Left lung (tissue), 10 donors: Measurements from ENCODE around the gene MUC21. TPM values are rescaled to one million over a fixed set of nuclear protein-coding genes. Genes with fewer than 3 reads are reported as not detected.
"Not testable (repeated sequence)": the region's sequence is repeated elsewhere in the genome, so short reads cannot be mapped to it uniquely, and the experiment has no call there.

Source experiments
- ATAC-seq: fragments of 200-7000 bp; cut with Tn5 transposase; one replicate; pipeline ENCODE4 v1.9.1; 2020; ENCODE audit warnings: moderate library complexity
- DNase-seq, 4 donors: peaks; one replicate each; pipeline ENCODE4 v3.0.0-alpha.2; 2013 to 2020
- H3K27ac ChIP-seq, 2 donors: fragments of 200-600 bp; sonication (generic) in 1 of 2; one replicate each; pipeline versions ENCODE4 v1.5.0 to v1.8.0; 2020 to 2021
- H3K27me3 ChIP-seq, 2 donors: fragments of 200-600 bp; sonication (generic) in 1 of 2; one replicate each; pipeline versions ENCODE4 v1.5.0 to v1.8.0; 2020 to 2021
- H3K36me3 ChIP-seq, 2 donors: fragments of 200-600 bp; sonication (generic) in 1 of 2; one replicate each; pipeline versions ENCODE4 v1.5.0 to v1.8.0; 2020 to 2021
- H3K4me1 ChIP-seq, 2 donors: fragments of 200-600 bp; one replicate each; pipeline ENCODE4 v1.8.0; 2021
- H3K4me3 ChIP-seq, 2 donors: fragments of 200-600 bp; sonication (generic) in 1 of 2; one replicate each; pipeline versions ENCODE4 v1.5.0 to v1.8.0; 2020 to 2021; ENCODE audit warnings: mild to moderate bottlenecking in 1 of 2
- H3K9me3 ChIP-seq, 2 donors: fragments of 200-600 bp; sonication (generic) in 1 of 2; one replicate each; pipeline versions ENCODE4 v1.5.0 to v1.8.0; 2020 to 2021
- intact Hi-C, 2 donors: fragments of 100-400 bp; cut with DNase I; formaldehyde crosslinking; loops; one replicate each; pipeline versions ENCODE4 v1.11.2 to v1.14.2; 2022
- polyA plus RNA-seq, 6 donors: library from polyadenylated mRNA; unstranded; fragments of 120-200 nt; gene quantifications; one replicate each; pipeline ENCODE4 v1.2.1, GENCODE V29; 2013; ENCODE audit not compliant: insufficient read length in 6 of 6
- total RNA-seq, 2 donors: library from RNA; stranded (reverse); fragmentation: NEBNext Ultra II Directional; extraction: Animal tissue kit (Norgen Biotek cat#: 25700); gene quantifications; one replicate each; pipeline ENCODE4 v1.2.1, GENCODE V29; 2021
- TF ChIP-seq, protein P1 (sequence below), 2 donors: fragments of 200-600 bp; sonication (generic) in 1 of 2; IDR thresholded peaks; one replicate each; pipeline versions ENCODE4 v1.5.0 to v1.8.0; 2021; ENCODE audit warnings: antibody characterized with exemption in 2 of 2
- donor health status: DM: no; HTN: yes; CAD: no.
- donor health status: DM: no; HTN: no; CAD: no.

MUC21 gene
- total and polyA plus RNA-seq, 8 donors, result 0.04 to 9.5 (median 4.3) TPM; not detected in 4

DNA sequence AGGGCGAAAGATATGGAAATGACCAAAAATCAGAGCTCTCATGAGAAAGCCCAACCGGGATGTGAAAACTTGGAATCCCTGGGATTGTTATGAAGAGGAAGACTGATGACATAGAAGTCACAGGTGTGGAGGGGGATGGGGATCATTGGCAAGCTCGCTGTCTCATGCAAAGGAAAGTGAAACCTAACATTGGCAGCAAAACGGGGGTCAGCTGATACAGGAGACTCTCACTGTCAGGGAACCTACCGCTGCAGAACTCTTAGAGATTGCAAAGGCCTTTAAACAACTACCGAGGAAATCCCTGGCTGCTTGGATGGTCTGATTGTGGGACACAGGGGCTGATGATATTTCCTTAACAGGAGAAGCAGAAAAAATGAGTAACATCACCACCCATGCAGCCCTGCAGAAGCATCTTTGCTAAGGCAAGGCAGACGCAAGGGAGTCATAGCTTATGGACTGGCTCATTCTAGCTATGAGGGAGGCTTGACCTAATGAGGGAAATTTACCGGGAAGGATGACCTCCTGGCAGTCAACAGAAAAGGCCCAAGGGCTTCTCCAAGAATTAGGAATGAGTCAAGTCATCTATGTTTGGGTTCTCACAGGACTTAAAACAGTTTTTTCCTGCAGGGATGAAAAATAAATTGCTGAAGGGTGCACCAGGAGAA, 7.0 kb downstream of the MUC21 start:
- no peak overlapping the region for H3K4me3 ChIP-seq
- no peak for ATAC-seq
- no peaks in the 10 kb centered on the region for H3K27me3 ChIP-seq
- H3K36me3 ChIP-seq, result no peaks in the 10 kb centered on the region
- H3K9me3 ChIP-seq, result no peaks in the 10 kb centered on the region
- intact Hi-C loops, result no loop called here
- H3K4me1 ChIP-seq, result no peaks in the 10 kb centered on the region
- DNase-seq, result no peak
- H3K27ac ChIP-seq, result no peak overlapping the region
- TF ChIP-seq, protein P1, sequence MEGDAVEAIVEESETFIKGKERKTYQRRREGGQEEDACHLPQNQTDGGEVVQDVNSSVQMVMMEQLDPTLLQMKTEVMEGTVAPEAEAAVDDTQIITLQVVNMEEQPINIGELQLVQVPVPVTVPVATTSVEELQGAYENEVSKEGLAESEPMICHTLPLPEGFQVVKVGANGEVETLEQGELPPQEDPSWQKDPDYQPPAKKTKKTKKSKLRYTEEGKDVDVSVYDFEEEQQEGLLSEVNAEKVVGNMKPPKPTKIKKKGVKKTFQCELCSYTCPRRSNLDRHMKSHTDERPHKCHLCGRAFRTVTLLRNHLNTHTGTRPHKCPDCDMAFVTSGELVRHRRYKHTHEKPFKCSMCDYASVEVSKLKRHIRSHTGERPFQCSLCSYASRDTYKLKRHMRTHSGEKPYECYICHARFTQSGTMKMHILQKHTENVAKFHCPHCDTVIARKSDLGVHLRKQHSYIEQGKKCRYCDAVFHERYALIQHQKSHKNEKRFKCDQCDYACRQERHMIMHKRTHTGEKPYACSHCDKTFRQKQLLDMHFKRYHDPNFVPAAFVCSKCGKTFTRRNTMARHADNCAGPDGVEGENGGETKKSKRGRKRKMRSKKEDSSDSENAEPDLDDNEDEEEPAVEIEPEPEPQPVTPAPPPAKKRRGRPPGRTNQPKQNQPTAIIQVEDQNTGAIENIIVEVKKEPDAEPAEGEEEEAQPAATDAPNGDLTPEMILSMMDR (IDR thresholded peaks at IDR 0.05), result no peak

DNA sequence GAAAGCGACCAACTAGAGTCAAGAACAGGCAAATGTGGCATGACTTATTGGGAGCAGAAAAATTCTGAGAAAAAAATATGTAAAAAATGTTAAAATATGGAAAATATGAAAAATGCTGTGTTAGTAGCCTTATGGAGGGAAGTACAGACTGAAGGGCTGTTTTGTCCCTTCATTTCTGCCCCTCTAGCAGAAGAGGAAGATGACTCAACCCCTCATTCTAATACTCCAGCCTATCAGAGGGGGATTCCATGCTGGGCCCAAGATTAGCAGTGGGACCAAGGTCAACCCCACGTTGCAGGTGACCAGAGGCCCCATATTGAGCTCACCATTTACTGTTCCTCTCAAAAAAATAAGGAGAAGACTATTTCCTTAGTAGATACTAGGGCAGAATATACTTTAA, 8.4 kb downstream of the MUC21 start:
- DNase-seq (no peak), ATAC-seq (no peak)
- Histone ChIP-seq H3K27ac (no peak overlapping the region), H3K4me3 (no peak overlapping the region), H3K27me3 (no peaks in the 10 kb centered on the region), H3K36me3 (no peaks in the 10 kb centered on the region), H3K4me1 (no peaks in the 10 kb centered on the region), H3K9me3 (no peaks in the 10 kb centered on the region)
- TF ChIP-seq, protein P1 (IDR thresholded peaks at IDR 0.05), result no peak
- intact Hi-C loops, result no loop called here

DNA sequence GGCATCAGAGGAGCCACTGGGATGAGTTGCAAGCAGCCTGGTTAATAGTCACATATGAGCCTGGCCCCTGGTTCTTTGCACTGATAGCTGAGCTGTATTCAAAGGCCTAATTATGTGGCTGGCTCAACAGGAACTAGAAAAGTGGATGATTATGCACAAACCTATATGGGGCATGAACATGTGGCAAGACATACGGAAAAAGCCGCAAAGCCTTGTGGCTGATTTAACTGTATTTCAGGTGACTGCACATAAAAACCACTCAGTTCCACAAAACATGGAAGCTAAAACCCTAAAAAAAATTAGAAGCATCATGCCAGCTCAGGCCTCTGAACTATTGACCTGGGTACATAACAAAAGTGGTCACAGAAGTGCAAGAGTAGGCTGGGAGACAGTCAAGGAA, 13.8 kb downstream of the MUC21 start:
- no peaks in the 10 kb centered on the region for H3K36me3 ChIP-seq
- no peaks in the 10 kb centered on the region for H3K4me1 ChIP-seq
- no peak for ATAC-seq
- TF ChIP-seq, protein P1 (IDR thresholded peaks at IDR 0.05), result no peak
- no peaks in the 10 kb centered on the region for H3K9me3 ChIP-seq
- intact Hi-C loops, result no loop called here
- DNase-seq, result no peak
- H3K4me3 ChIP-seq, result no peak overlapping the region
- H3K27me3 ChIP-seq, result no peaks in the 10 kb centered on the region
- no peak overlapping the region for H3K27ac ChIP-seq

DNA sequence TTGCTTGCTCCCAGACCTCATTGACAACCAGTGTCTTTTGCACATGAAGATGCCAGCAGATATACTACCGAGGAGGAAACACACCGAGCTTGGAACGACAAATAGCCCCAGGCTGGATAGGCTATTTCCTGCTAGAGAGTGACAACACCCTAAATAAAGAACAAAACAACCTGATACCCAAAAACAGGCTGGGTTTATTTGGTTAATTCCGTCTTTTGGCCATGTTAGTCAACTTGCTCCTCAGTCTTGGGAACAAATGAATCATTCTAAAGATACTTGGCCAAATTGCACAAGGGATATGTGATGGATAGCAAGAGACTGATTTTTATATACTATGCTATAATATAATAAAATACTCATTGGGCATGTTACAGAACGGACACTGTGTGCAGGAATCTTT, 15.3 kb downstream of the MUC21 start:
- no peaks in the 10 kb centered on the region for H3K27me3 ChIP-seq
- no peaks in the 10 kb centered on the region for H3K4me1 ChIP-seq
- intact Hi-C loops, result no loop called here
- no peaks in the 10 kb centered on the region for H3K9me3 ChIP-seq
- DNase-seq (no peak), ATAC-seq (no peak)
- no peaks in the 10 kb centered on the region for H3K36me3 ChIP-seq
- no peak overlapping the region for H3K27ac ChIP-seq
- no peak overlapping the region for H3K4me3 ChIP-seq
- TF ChIP-seq, protein P1 (IDR thresholded peaks at IDR 0.05), result no peak

DNA sequence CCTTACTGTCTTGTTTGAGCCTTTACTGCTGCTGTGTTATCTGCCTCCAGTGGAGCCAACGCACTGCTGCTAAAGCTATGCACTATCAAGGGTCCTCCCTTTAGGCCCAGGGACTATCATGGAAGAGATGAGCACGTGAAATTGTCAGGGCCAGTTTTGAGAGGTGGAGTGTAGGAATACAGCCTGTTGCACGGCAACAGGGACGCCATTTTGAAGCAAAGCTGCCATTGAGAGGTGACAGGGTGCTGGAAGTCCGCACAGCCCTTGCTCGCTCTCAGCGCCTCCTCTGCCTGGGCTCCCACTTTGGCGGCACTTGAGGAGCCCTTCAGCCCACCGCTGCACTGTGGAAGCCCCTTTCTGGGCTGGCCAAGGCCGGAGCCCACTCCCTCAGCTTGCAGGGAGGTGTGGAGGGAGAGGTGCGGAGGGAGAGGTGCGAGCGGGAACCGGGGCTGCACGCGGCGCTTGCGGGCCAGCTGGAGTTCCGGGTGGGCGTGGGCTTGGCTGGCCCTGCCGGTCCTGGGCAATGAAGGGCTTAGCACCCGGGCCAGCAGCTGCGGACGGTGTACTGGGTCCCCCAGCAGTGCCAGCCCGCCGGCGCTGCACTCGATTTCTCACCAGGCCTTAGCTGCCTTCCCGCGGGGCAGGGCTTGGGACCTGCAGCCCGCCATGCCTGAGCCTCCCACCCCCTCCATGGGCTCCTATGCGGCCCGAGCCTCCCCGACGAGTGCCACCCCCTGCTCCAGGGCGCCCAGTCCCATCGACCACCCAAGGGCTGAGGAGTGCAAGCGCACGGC, 16.7 kb downstream of the MUC21 start:
- ATAC-seq, H3K4me1 ChIP-seq, intact Hi-C loops, H3K27me3 ChIP-seq, DNase-seq, H3K4me3 ChIP-seq, H3K9me3 ChIP-seq, H3K27ac ChIP-seq, H3K36me3 ChIP-seq: not testable (repeated sequence)
